ENCODE data around the gene PRH2. TPM values are rescaled to one million over a fixed set of nuclear protein-coding genes. Genes with fewer than 3 reads are reported as not detected.

Gene PRH2
- total and polyA plus RNA-seq, 9 of the 15 experiments (the other 6 are each of a cell fraction or from before 2014, with no cell fraction given) = 0.18 to 0.81 (median 0.24) TPM; not detected in 6

DNA sequence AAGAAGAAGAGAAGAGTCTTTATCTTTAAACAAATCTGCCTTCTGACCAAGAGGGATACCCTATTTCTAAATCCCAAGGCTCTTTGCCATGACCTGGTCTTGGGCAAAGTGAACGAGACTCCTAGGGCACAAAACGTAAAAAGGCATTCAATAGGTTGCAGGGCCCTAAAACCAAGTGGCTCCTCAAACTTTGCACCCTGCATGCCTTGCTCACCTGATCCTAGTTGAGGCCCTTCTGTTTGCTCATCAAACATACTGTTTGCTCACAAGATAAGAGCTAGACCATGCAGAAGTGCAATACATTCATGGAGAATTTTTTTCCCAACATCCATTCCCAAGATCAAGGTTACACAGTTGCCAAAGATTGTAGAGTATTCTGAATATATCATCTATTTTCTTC lies 37.1 kb upstream of the PRH2 start:
- H3K4me3 ChIP-seq = no peak overlapping the region
- no peak for ATAC-seq
- 75% methylated on average over 2 of the region's 2 CpGs for WGBS (ENCODE audit: insufficient coverage, low coverage, missing lambda C conversion rate)
- no peaks in the 10 kb centered on the region for H3K36me3 ChIP-seq (ENCODE audit: control insufficient read depth, insufficient read depth, low read length)
- H3K27me3 ChIP-seq (ENCODE audit: control insufficient read depth in 2 of 2, insufficient read depth in 2 of 2, low read length in 2 of 2) = no peaks in the 10 kb centered on the region
- no peak overlapping the region for H3K4me2 ChIP-seq (ENCODE audit: insufficient read depth, low read length)
- in situ Hi-C loops (cut with MboI) = no loop called here
- no peaks in the 10 kb centered on the region for H3K9me1 ChIP-seq (ENCODE audit: control insufficient read depth, insufficient read depth, low read length)
- FAIRE-seq = no peak
- BruUV-seq (replicated peaks) = no TSS peak
- no peak overlapping the region for H2AFZ ChIP-seq (ENCODE audit: low read depth, low read length)
- no peak overlapping the region for H3K27ac ChIP-seq (ENCODE audit: extremely low read depth, low read depth, low read length)
- TF ChIP-seq HMBOX1 (IDR thresholded peaks at IDR 0.05) = no peak
- TF ChIP-seq CREB3L1 (IDR thresholded peaks at IDR 0.05; ENCODE audit: borderline replicate concordance, low read depth) = no peak
- TF ChIP-seq ZNF583 (CRISPR knock-in tag; IDR thresholded peaks at IDR 0.05) = no peak
- no peak for TF ChIP-seq CTBP1 (IDR thresholded peaks at IDR 0.05; ENCODE audit: borderline replicate concordance)
- TF ChIP-seq ZNF263 (CRISPR knock-in tag; IDR thresholded peaks at IDR 0.05; ENCODE audit: borderline replicate concordance) = no peak
- no peak for TF ChIP-seq ZNF232 (CRISPR knock-in tag; IDR thresholded peaks at IDR 0.05)
- TF ChIP-seq NR4A1 (CRISPR knock-in tag; IDR thresholded peaks at IDR 0.05) = no peak
- no peak for TF ChIP-seq NR4A1 (tag; IDR thresholded peaks at IDR 0.05)
- TF ChIP-seq NUFIP1 (IDR thresholded peaks at IDR 0.05; ENCODE audit: partially characterized antibody) = no peak
- TF ChIP-seq TOE1 (IDR thresholded peaks at IDR 0.05; ENCODE audit: borderline replicate concordance) = no peak
- no peak for TF ChIP-seq TOE1 (CRISPR knock-in tag; IDR thresholded peaks at IDR 0.05; ENCODE audit: borderline replicate concordance, low read depth)
- TF ChIP-seq ZZZ3 (IDR thresholded peaks at IDR 0.05) = no peak
- no peak for TF ChIP-seq HSF4 (CRISPR knock-in tag; IDR thresholded peaks at IDR 0.05; ENCODE audit: borderline replicate concordance)
- no peak for TF ChIP-seq POLR3A (IDR thresholded peaks at IDR 0.05; ENCODE audit: borderline replicate concordance, extremely low read depth, insufficient read depth, insufficient read length)
- no peak for TF ChIP-seq TFAM (CRISPR knock-in tag; conservative IDR thresholded peaks at IDR 0.05)
- TF ChIP-seq E2F8 (IDR thresholded peaks at IDR 0.05; ENCODE audit: low read depth, partially characterized antibody) = no peak
- TF ChIP-seq ZEB2 (IDR thresholded peaks at IDR 0.05) = no peak
- no peak for TF ChIP-seq ADNP (tag; IDR thresholded peaks at IDR 0.05)
- H3K4me1 ChIP-seq (replicated peaks in 1 of 2; ENCODE audit: control insufficient read depth in 2 of 2, insufficient read depth in 2 of 2, low read length in 2 of 2) = no peaks in the 10 kb centered on the region
- H4K20me1 ChIP-seq (replicated peaks; ENCODE audit: control insufficient read depth, insufficient read depth, low read length) = no peaks in the 10 kb centered on the region
- H3K9me3 ChIP-seq (replicated peaks; ENCODE audit: control insufficient read depth, insufficient read depth, low read depth, low read length) = no peaks in the 10 kb centered on the region
- intact Hi-C loops (cut with micrococcal nuclease) = no loop called here
- ChIA-PET POLR2A (no interaction called here), CTCF (ENCODE audit: low intra/inter-chr PET ratio) (no interaction called here)
- H3K79me2 ChIP-seq (ENCODE audit: control insufficient read depth, insufficient read depth, low read length) = no peaks in the 10 kb centered on the region
- no peak overlapping the region for H3K9ac ChIP-seq (ENCODE audit: insufficient read depth in 1 of 2, low read depth in 2 of 2, low read length in 2 of 2)
- DNase-seq (ENCODE audit: extremely low read depth in 1 of 4, low spot score in 3 of 4) = no peak

Data from K562 (cell line).